SK-N-SH treated with all-trans-retinoic acid at 6 μM for 48 hours (cell line): ENCODE measurements around the gene CHST11.

Experiments
- ARNTL ChIP-seq: fragments of 450-650 bp; formaldehyde crosslinking; IDR thresholded peaks from 2 replicates; pipeline ENCODE4 v1.5.0; 2020; ENCODE audit warnings: low read depth, mild to moderate bottlenecking, moderate library complexity, borderline replicate concordance
- PATZ1 ChIP-seq: fragments of 250-450 bp; sonication (Bioruptor Pico); IDR thresholded peaks from 2 replicates; pipeline ENCODE4 v1.8.0; 2020; ENCODE audit warnings: mild to moderate bottlenecking, moderate library complexity, borderline replicate concordance
- RARB ChIP-seq: fragments of 250-450 bp; sonication (Bioruptor Pico); IDR thresholded peaks from 2 replicates; pipeline ENCODE4 v1.8.0; 2021; ENCODE audit warnings: mild to moderate bottlenecking, moderate library complexity

GRCh38 chr12:104677441-104678089 is 220.8 kb downstream of the CHST11 start:
- TF ChIP-seq ARNTL (CRISPR knock-in tag) (no peak), RARB (CRISPR knock-in tag) (no peak), PATZ1 (no peak)
